ENCODE measurements around the gene RNASE3.
"Not testable (repeated sequence)": the region's sequence is repeated elsewhere in the genome, so short reads cannot be mapped to it uniquely, and the experiment has no call there.

RNASE3 gene

GRCh38 chr14:20919038-20919756, 28.0 kb downstream of the RNASE3 start:
- not testable (repeated sequence) for DNase-seq

- not testable (repeated sequence) for DNase-seq
Observed at GRCh38 chr14:20923766-20924297, 32.6 kb downstream of the RNASE3 start.

GRCh38 chr14:20934148-20934762, 43.1 kb downstream of the RNASE3 start:
- no peak for DNase-seq

- DNase-seq = no peak
Observed at GRCh38 chr14:20935303-20935984, 44.3 kb downstream of the RNASE3 start.

Measured in activated naive CD4-positive, alpha-beta T cell treated with anti-CD3 and anti-CD28 coated beads, Interleukin-2, amount 50 U/mL, for 16 hours (primary cell).